Fibroblast of skin of right quadriceps (primary cell): ENCODE data around the gene TSPAN17.

ENCODE experiments used
- DNase-seq: peaks from one replicate; pipeline ENCODE4 v3.0.0-alpha.2; 2013

TSPAN17 gene

DNA sequence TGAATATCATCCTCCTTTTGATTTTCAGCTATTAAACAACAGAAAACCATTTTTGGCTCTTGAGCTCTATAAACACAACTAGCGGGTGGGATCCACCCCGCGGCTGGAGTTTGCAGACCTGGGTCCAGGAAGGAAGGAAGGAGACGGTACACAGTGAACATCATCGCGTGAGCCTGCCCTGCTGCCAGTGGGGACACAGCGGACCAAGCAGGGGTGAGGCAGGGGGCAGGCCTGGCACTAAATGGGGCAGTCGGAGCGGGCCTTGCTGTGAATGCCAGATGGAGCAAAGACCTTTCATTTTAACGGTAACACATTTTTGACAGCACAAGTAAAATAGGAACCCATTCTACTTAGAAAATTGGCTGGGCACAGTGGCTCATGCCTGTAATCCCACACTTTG, 14.4 kb downstream of the TSPAN17 start:
- no peak for DNase-seq

DNA sequence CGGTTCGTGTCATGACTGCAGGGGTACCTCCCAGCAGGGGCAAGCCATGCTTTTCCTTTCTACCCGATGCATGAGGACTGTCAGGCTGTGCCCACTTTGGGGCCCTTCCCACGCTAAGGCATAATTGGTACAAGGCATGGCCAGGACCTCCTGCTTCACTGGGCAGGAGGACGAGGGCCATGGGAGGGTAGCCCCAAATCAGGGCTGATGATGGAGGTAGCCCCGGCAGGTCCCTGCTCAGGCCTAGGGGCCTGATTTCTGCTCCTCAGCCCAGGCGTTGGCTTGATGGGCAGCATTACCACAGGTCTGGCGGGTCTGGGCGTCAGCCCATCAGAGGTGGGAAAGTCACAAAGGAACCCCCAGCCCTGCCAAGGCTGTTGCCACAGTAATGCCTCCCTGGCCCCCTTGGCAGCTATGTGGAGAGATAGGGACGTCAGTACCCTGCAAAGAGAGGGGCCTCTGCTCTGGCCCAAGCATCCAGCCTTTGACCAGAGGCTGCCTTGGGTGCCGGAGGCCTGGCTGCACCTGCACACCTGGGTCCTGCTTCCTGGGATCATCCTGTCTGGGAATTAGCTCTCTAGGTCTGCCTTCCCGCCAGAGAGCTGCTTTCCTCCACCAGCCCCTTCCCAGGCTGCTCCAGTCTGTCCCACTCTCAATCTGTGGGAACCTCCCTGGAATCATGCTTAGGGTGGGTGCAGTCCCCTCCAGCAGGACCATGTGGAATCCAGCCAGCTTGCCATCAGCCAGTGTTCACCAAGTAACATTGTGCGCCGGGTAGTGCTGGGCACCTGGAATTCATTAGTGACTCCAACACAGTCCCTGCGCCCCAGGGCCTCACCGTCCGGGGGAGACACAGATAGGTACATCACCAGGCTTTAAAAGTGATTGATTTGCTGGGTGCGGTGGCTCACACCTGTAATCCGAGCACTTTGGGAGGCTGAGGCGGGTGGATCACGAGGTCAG, 15.4 kb downstream of the TSPAN17 start:
- no peak for DNase-seq

DNA sequence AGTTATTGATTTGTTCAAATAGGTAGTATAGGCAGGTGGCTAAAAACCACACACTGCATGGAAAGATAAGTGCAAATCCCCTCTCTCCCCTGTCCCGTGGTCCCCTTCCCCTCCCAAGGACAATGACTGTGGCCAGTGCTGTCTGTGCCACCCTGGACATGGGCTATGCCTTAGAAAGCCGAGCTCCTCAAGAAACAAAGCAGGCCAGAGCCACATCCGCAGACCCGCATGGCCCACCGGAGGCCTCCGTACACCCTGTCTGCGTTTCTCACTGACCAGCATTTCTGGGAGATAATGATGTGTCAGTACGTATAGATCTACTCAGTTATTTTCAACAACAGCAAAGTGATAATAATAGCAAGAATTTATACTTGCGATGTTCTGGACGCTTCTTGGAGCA, 16.3 kb downstream of the TSPAN17 start:
- DNase-seq: no peak

DNA sequence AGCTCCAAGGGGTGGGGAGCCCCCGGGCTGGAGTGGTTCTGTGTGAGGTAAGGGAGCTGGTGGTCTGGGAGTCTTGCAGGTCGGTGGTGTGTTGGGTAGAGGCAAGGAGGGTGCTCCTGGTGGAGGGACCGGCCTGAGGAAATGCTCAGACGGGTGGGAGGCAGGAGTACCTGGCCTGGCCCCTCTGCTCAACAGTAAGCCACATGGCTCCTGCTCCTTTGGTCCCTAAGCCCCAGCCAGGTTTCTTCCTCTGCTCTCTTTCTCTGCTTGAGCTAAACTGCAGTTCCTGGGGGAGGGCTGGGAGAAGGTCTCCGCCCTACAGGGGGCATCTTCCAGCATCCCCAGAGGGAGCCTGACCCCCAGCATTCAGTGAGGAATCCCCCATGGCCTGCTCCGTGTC, 17.2 kb downstream of the TSPAN17 start:
- DNase-seq: no peak

DNA sequence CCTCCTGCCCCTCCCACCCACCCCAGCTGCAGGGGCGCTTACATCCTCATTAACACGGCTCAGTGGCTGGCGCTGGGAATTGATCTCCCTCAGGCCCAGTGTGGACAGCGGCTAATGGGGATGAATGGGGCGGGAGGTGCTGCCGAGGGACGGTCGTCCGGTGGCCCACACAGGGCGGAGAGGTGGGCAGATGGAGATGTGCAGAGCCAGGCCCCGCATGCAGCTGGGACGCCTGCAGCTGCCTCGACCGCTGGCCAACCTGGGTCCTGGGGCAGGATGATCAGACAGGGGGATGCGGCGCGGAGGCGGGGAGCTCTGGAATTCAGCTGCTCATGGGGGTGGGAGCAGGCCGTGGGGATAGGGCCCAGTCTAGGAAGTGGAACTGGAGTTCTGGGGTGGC, 17.6 kb downstream of the TSPAN17 start:
- no peak for DNase-seq

- DNase-seq: no peak
Observed at GRCh38 chr5:176665517-176665916, 18.2 kb downstream of the TSPAN17 start.

DNA sequence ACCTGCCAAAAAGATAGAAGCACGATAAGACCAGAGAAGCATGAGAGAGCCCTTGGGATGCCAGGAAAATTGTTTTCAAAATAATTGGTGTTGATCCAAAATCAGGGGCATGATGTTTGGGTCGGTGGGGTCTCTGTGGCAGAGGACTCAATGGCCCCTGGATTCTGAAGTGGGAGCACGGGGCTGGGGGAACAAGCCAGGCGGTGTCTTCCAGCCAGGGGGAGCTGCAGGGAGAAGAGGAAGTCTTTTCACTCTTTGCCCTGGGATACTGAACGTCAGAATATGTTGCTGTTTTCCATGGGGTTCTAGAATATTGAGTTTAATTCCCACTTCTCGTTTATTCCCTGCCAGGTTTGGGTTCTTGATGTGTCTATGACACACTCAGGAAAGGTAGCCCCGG, 20.4 kb downstream of the TSPAN17 start:
- DNase-seq: no peak

DNA sequence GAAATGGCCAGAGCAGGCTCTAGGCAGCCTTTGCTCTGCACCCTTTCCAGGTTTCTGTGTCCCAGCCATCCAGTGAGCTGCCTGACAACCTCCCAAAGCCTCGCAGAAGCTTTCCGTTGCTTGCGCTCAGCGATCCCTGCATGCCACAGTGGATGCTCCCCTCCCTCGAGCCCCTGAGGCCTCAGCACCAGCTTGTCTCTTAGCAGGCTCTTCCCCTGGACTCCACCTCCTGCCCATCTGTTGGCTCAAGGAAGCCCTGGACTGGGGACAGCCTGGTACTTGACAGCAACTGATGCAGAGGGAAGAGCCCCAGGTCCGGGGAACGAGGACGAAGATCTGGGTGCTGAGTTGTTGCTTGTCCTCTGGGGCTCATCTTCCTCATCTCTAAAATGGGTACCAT, 23.2 kb downstream of the TSPAN17 start:
- no peak for DNase-seq

DNA sequence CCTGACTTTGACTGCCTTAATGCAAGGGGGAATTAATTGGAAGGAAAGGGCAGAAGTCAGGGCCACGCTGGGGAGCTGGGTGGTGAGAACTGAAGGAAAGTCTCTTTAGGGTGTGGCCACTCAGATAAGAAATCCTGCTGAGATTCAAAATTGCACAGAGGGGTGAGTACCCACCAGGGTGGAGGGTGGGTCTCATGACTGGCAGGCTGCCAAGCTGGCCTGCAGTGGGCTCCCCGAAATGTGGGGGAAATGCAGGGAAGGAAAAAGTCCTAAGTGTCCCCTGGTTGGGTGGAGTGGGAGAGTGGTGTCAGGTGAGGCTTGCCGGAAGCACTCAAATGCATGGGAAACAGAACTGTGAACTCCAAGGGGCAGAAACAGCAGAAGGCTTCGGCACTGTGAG, 24.1 kb downstream of the TSPAN17 start:
- DNase-seq: no peak

- DNase-seq: no peak
Observed at GRCh38 chr5:176671890-176672747, 24.8 kb downstream of the TSPAN17 start.

DNA sequence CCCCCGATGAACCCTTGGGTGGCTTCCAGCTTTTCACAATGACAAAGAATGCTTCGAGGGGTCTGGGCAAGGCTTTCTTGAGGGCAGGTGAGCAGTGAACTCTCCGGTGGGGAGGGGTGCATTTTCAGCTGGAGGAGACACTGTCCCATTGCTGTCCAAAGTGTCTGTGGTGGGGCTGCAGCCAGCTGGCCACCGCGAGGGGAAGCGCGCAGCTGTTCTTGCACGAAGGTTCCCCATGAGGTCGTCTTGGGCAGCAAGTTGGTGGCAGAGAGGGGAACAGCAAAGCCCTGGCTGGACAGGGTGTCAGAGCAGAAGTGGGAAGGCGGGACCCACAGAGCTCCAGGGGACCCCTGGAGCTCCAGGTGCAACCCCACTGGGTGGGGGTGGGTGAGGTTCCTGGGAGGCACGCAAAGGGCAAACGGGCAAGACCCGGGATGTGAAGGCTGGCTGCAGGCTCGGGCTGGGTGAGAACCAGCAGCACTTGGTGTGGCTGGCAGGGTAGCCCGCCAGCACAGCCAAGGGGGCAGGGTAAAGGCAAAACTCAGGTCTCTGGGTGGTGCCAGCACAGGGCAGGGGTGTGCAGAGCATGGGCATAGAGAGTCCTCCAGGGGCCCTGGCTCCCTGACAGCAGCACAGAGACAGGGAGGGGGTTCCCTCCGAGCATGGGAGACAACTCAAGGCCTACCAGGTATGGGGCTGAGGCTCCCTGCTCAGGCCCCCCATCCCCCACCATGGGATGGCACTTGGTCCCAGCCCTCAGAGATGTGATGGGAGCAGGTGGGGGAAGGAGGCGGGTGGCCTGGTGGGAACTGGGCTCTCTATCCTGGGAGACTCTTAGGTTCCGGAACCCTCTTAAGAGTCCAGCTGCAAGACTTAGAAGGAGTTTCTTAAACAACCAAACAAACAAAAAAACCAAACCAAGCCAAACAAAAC, 26.6 kb downstream of the TSPAN17 start:
- no peak for DNase-seq

DNA sequence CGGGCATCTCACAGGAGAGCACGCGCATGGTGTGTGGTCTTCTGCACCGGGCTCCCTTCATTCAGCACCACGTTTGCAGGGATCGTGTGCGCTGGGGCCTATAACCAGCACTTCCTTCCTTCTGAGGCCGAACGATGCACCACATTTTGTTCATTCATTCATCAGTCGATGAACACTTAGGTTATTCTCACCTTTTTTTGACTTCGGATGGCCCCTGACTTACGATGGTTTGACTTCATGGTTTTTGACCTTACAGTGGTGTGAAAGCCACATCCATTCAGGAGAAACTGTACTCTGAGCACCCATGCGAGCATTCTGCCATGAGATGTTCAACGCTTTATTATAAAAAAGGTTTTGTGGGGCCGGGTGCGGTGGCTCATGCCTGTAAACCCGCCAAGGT, 27.5 kb downstream of the TSPAN17 start:
- no peak for DNase-seq

DNA sequence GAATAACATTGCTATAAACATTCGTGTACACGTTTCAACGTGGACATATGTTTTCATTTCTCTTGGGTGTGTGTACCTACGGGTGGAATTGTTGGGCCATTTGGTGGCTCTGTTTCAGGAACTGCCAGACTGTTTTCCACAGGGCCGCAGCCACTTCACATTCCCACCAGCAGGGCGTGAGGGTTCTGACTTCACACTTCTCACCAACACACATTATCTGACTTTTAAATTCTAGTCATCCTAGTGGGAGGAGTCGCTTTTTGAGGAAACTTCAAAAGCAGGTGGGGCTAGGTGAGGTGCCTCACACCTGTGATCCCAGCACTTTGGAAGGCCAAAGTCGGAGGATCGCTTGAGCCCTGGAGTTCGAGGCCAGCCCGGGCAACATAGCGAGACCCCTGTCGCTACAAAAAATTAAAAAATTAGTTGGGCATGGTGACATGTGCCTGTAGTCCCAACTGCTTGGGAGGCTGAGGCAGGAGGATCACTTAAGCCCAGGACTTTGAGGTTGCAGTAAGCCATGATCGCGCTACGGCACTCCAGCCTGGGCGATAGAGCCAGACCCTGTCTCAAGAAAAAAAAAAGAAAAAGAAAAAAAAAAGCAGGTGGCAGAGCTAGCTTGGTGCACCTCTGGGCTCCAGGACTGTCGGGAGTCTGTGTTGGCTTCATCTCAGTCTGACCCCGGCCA, 28.5 kb downstream of the TSPAN17 start:
- peak; percentile 41 for DNase-seq

- peak; percentile 77 for DNase-seq
Observed at GRCh38 chr5:176676361-176676824, 29.1 kb downstream of the TSPAN17 start.

DNA sequence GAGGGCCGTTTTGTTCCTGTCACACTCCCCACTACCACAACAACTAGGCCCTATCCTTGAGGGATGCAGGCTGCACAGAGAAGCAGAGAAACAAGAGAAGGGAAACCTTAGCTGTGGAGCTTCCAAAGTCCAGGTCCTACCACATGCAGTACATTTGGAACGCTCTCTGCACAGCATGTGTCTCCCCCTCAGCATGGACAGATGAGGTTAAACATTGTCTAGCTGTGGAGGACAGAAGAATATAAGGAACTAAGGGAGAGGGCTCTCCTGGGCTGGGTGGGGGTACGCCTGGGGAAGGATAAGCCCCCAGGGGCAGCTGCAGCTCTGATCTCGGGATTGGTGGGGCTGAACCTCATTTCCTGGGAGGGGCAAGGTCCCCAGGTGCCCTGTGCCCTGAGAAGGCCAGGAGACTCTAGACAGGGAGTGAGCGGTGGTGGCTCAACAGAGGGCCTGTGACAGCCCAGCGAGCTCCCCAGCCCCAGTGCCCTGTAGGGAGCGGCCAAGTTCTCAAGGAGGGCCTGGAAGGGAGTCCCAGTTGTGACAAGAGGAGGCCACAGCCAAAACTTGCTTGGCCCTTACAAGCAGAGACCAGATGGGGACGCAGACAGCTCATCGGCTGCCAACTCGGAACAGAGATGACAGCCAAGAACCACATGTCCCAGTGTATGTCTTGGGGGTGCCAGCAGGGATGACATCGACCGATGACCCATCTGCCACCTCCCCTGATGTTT, 30.1 kb downstream of the TSPAN17 start:
- no peak for DNase-seq

- no peak for DNase-seq
Observed at GRCh38 chr5:176678584-176678983, 31.3 kb downstream of the TSPAN17 start.

- no peak for DNase-seq
Observed at GRCh38 chr5:176679365-176680225, 32.3 kb downstream of the TSPAN17 start.

GRCh38 chr5:176680226-176680563, 32.9 kb downstream of the TSPAN17 start:
- DNase-seq: no peak

DNA sequence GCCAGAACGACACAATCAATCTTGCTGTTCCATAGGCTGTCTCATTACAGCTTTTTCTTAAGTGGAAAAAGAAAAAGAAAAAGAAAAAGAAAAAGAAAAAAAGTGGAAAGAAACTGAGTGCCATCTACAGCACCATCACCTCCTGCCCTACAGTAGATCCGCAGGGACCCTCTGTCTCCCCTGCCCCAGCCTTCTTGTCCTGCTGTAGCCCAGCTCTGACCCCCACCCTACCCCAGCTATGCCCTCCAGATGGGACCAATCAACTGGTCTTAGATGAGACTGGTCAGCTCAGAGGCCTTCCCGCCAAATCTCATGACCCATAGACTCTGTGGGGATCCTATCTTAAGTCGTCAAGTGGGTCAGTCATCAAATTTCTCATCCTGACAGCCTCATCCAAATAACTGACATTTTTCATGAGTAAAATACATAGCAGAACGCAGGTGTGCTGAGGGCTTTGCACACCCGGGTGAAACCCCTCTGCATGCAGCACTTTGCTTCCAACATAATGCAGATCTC, 34.8 kb downstream of the TSPAN17 start:
- DNase-seq: no peak

DNA sequence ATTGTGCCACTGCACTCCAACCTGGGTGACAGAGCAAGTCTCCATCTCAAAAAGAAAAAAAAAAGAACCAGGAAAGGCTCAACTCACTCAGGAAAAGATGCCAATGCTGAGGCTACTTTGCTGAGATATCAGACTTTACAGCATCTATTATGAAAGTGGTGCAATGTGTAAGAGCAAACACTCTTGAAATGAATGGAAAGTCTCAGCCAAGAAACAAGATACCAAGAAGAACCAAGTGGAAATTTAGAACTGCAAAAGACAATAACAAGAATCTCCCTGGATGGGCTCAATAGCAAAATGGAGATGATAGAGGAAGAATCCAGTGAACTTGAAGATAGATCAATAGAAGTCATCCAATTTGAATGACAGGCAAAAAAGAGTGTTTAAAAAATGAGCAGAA, 37.7 kb downstream of the TSPAN17 start:
- no peak for DNase-seq
